Hepatic stellate cell (primary cell): Measurements from ENCODE around the gene ALAS1.

Source experiments
- DNase-seq: peaks from one replicate; pipeline ENCODE4 v3.0.0; 2011; ENCODE audit warnings: low spot score

ALAS1 gene

GRCh38 chr3:52221141-52221562, 23.2 kb downstream of the ALAS1 start:
- no peak for DNase-seq

- no peak for DNase-seq
Measured at GRCh38 chr3:52221563-52222318, 23.8 kb downstream of the ALAS1 start.

GRCh38 chr3:52222319-52223221, 24.6 kb downstream of the ALAS1 start:
- DNase-seq = no peak

GRCh38 chr3:52223449-52224408, 25.8 kb downstream of the ALAS1 start:
- no peak for DNase-seq

GRCh38 chr3:52225452-52226228, 27.7 kb downstream of the ALAS1 start, which contains the start of gene TLR9:
Gene TLR9, minus strand, starts transcription at chr3:52225645. Its CDS starts 116 bp downstream, at chr3:52225529.
- DNase-seq = no peak

GRCh38 chr3:52226229-52226817, 28.4 kb downstream of the ALAS1 start:
- DNase-seq = no peak

GRCh38 chr3:52227117-52227516, 29.2 kb downstream of the ALAS1 start:
- no peak for DNase-seq

- DNase-seq = no peak
Measured at GRCh38 chr3:52227766-52228165, 29.8 kb downstream of the ALAS1 start.

- DNase-seq = no peak
Measured at GRCh38 chr3:52228266-52228665, 30.3 kb downstream of the ALAS1 start.

- DNase-seq = no peak
Measured at GRCh38 chr3:52228751-52229291, 30.9 kb downstream of the ALAS1 start.

GRCh38 chr3:52229656-52230055, 31.7 kb downstream of the ALAS1 start:
- DNase-seq = no peak

GRCh38 chr3:52230461-52230860, 32.5 kb downstream of the ALAS1 start:
- no peak for DNase-seq

- DNase-seq = no peak
Measured at GRCh38 chr3:52230889-52231499, 33.0 kb downstream of the ALAS1 start.

- peak; percentile 71 for DNase-seq
Measured at GRCh38 chr3:52231502-52232278, 33.7 kb downstream of the ALAS1 start.

GRCh38 chr3:52232279-52233107, 34.5 kb downstream of the ALAS1 start:
- no peak for DNase-seq

- DNase-seq = no peak
Measured at GRCh38 chr3:52233108-52233591, 35.2 kb downstream of the ALAS1 start.

GRCh38 chr3:52233968-52234367, 36.0 kb downstream of the ALAS1 start:
- no peak for DNase-seq
